Measurements from ENCODE around the gene SH3GL3.

DNA sequence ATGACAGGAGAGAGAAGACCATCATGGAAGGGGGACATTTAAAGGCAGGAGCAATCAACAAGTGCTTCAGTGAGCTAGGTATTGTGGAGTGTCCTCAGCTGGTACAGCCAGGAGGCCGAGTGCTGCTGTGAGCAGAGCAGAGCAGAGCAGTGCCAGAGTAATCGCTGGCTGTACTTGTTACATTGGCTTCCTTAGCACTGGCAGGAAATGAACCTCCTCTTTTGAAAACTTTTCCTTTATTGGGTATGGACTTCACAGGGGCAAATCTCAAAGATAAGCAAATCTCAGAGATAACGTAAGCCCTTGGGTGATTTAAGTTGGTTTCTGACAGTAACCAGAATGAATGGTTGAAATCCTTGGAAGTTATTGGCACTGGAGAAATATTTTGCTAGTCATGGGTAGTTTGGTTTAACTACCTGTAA, 2.1 kb downstream of the SH3GL3 start:
- TF ChIP-seq YY1 (IDR thresholded peaks at IDR 0.05; ENCODE audit: insufficient read depth, insufficient read length) (no peak), ZNF274 (IDR thresholded peaks at IDR 0.05; ENCODE audit: low read depth, low read length) (no peak)

Measured in NT2/D1 (cell line).